Loucy (cell line): ENCODE results near the gene LPP.

Experiments
- H2AFZ ChIP-seq: fragments of 200-600 bp; sonication (generic); 2 replicates; pipeline ENCODE4 v1.6.0; 2016; ENCODE audit warnings: antibody characterized with exemption, mild to moderate bottlenecking, low read length, moderate library complexity
- H3F3A ChIP-seq: fragments of 200-600 bp; 2 replicates; pipeline ENCODE4 v1.6.0; 2016; ENCODE audit warnings: antibody characterized with exemption, low read depth, mild to moderate bottlenecking
- H3K27me3 ChIP-seq: fragments of 200-600 bp; sonication (generic); 2 replicates; pipeline ENCODE4 v1.6.1; 2014; ENCODE audit warnings: low read length, mild to moderate bottlenecking; ENCODE audit not compliant: insufficient read depth, poor library complexity, severe bottlenecking
- H3K36me3 ChIP-seq: fragments of 200-600 bp; sonication (generic); 2 replicates; pipeline ENCODE4 v1.6.1; 2016; ENCODE audit warnings: low read length; ENCODE audit not compliant: insufficient read depth
- H3K4me1 ChIP-seq: fragments of 200-600 bp; sonication (generic); 2 replicates; pipeline ENCODE4 v1.5.1; 2014; ENCODE audit warnings: low read length, mild to moderate bottlenecking; ENCODE audit not compliant: insufficient read depth, poor library complexity, severe bottlenecking
- H3K4me2 ChIP-seq: fragments of 200-600 bp; sonication (generic); 2 replicates; pipeline ENCODE4 v1.6.0; 2014; ENCODE audit warnings: antibody characterized with exemption, low read length, low read depth, mild to moderate bottlenecking; ENCODE audit not compliant: poor library complexity, severe bottlenecking
- H3K4me3 ChIP-seq: fragments of 200-600 bp; sonication (generic); 2 replicates; pipeline ENCODE4 v1.5.1; 2014; ENCODE audit warnings: low read length, mild to moderate bottlenecking, mixed read lengths; ENCODE audit not compliant: poor library complexity, severe bottlenecking
- H3K79me2 ChIP-seq: fragments of 200-600 bp; sonication (generic); 2 replicates; pipeline ENCODE4 v1.6.1; 2014; ENCODE audit warnings: low read length; ENCODE audit not compliant: insufficient read depth
- H3K9ac ChIP-seq: fragments of 200-600 bp; sonication (generic); 2 replicates; pipeline ENCODE4 v1.6.0; 2014; ENCODE audit warnings: mild to moderate bottlenecking, low read depth, low read length, moderate library complexity; ENCODE audit not compliant: poor library complexity, severe bottlenecking
- H3K9me2 ChIP-seq: fragments of 200-600 bp; sonication (generic); replicated peaks from 2 replicates; pipeline ENCODE4 v1.6.1; 2016; ENCODE audit warnings: low read depth, low read length, mixed read lengths
- H3K9me3 ChIP-seq: fragments of 200-600 bp; sonication (generic); 2 replicates; pipeline ENCODE4 v1.6.1; 2014; ENCODE audit warnings: mild to moderate bottlenecking, antibody characterized with exemption, low read length, low read depth; ENCODE audit not compliant: insufficient read depth
- H4K20me1 ChIP-seq: fragments of 200-600 bp; sonication (generic); 2 replicates; pipeline ENCODE4 v1.6.0; 2014; ENCODE audit warnings: antibody characterized with exemption, low read length, mild to moderate bottlenecking; ENCODE audit not compliant: insufficient read depth, poor library complexity, severe bottlenecking
- EZH2phosphoT487 ChIP-seq: fragments of 200-600 bp; IDR thresholded peaks from 2 replicates; pipeline ENCODE4 v1.6.1; 2018; ENCODE audit warnings: antibody characterized with exemption, mild to moderate bottlenecking, moderate library complexity, borderline replicate concordance
- TF ChIP-seq, protein P1 (sequence below): fragments of 200-600 bp; sonication (generic); conservative IDR thresholded peaks from 2 replicates; pipeline ENCODE4 v1.5.1; 2014; ENCODE audit warnings: mild to moderate bottlenecking, antibody characterized with exemption, low read length

LPP gene

DNA sequence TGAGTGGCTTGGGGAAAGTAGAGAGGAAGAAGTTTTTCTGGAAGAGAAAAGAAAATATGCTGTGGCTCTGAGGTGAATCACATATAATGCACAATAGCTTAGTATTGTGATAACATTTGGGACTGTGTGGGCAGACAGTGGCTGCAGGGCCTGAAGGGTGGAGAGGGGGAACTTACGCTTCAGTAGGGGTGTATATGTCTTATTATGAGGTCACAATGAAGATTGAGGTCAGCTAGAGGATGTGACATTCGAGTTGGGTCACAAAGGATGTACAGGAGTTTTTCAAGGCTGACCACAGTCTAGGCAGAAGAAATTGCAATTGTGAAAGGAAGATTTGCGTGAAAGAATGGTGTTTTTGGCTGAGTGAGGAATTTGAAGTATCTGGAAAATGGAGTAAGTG lies 414.8 kb downstream of the LPP start:
- Histone ChIP-seq H3K27me3 (no peaks in the 10 kb centered on the region), H3F3A (no peaks in the 10 kb centered on the region), H3K9me2 (no peaks in the 10 kb centered on the region), H4K20me1 (no peaks in the 10 kb centered on the region), H3K9me3 (no peaks in the 10 kb centered on the region), H3K4me2 (no peak overlapping the region), H3K4me1 (no peaks in the 10 kb centered on the region), H3K79me2 (no peaks in the 10 kb centered on the region), H3K36me3 (no peaks in the 10 kb centered on the region), H3K4me3 (no peak overlapping the region), H2AFZ (no peak overlapping the region), H3K9ac (no peak overlapping the region)
- no peak for TF ChIP-seq EZH2phosphoT487
- TF ChIP-seq, protein P1, sequence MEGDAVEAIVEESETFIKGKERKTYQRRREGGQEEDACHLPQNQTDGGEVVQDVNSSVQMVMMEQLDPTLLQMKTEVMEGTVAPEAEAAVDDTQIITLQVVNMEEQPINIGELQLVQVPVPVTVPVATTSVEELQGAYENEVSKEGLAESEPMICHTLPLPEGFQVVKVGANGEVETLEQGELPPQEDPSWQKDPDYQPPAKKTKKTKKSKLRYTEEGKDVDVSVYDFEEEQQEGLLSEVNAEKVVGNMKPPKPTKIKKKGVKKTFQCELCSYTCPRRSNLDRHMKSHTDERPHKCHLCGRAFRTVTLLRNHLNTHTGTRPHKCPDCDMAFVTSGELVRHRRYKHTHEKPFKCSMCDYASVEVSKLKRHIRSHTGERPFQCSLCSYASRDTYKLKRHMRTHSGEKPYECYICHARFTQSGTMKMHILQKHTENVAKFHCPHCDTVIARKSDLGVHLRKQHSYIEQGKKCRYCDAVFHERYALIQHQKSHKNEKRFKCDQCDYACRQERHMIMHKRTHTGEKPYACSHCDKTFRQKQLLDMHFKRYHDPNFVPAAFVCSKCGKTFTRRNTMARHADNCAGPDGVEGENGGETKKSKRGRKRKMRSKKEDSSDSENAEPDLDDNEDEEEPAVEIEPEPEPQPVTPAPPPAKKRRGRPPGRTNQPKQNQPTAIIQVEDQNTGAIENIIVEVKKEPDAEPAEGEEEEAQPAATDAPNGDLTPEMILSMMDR, result no peak

DNA sequence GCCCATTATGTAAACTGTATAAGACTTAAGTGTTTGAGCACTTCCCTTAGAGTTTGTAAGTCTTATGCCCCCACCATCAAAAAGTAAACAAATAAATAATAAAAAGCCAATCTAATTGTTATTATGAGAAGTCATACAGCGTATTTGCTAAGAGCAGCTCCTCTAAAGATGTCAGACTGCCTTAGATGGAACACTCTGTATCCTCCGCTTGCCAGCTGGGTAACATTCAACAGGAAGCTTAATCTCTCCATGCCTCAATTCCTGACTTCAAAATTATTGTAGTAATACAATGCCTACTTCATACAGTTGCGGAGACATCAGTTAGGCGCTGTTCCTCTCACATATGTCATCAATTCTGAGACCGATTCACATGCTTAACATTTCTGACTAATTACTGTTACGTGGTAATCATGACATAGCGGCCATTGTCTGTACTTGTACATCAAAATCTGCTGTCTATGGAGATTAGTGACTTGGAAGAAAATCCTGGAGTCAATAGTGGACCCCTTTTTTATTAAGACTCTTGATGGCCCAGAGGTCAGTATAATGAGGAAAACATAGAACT lies 417.7 kb downstream of the LPP start:
- Histone ChIP-seq H3K79me2 (no peaks in the 10 kb centered on the region), H3K36me3 (no peaks in the 10 kb centered on the region), H4K20me1 (no peaks in the 10 kb centered on the region), H3K9me3 (no peaks in the 10 kb centered on the region), H3K9ac (no peak overlapping the region), H2AFZ (no peak overlapping the region), H3K4me2 (no peak overlapping the region), H3K9me2 (no peaks in the 10 kb centered on the region), H3K4me1 (no peaks in the 10 kb centered on the region), H3F3A (no peaks in the 10 kb centered on the region), H3K4me3 (no peak overlapping the region), H3K27me3 (no peaks in the 10 kb centered on the region)
- TF ChIP-seq EZH2phosphoT487, result no peak
- TF ChIP-seq, protein P1, result no peak

DNA sequence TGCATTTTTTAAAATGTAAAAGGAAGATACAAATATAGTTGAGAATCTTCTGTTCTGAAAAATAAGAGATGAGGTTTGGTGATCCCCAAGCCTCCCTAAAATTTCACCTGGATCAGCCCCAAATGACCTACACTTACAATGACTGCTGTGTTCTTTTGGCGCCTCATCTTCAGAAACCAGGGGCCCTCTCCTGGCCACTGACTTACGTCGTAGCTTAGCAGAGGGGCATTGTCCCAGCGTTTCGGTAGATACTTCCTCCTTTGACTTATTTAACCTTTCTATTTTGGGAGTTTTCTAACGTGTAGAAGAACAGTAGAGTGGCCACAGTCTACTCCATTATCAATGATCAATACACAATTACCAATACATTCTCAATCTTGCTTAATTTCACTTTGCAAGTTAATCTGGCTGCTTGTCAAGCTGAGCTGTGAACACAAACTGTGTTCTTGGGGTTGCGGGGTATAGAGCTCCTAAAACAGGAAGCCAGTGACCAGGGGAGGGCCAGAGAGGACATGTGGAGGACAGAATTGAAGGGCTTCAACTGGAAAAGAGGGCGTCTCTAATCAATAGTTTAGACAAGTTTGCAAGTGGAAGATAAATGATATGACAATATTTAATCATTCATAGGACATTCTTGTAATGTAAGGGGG lies 419.5 kb downstream of the LPP start:
- no peak overlapping the region for H3K4me2 ChIP-seq
- no peak overlapping the region for H3K4me3 ChIP-seq
- H3K9ac ChIP-seq, result no peak overlapping the region
- H3K27me3 ChIP-seq, result no peaks in the 10 kb centered on the region
- no peaks in the 10 kb centered on the region for H3K4me1 ChIP-seq
- TF ChIP-seq, protein P1, result peak; percentile 52
- no peak for TF ChIP-seq EZH2phosphoT487
- H3K36me3 ChIP-seq, result no peaks in the 10 kb centered on the region
- H4K20me1 ChIP-seq, result no peaks in the 10 kb centered on the region
- no peaks in the 10 kb centered on the region for H3K9me2 ChIP-seq
- H3F3A ChIP-seq, result no peaks in the 10 kb centered on the region
- H3K9me3 ChIP-seq, result no peaks in the 10 kb centered on the region
- no peaks in the 10 kb centered on the region for H3K79me2 ChIP-seq
- no peak overlapping the region for H2AFZ ChIP-seq
